Esophagus (tissue), 2 donors: ENCODE results near the gene SPINT2. TPM values are rescaled to one million over a fixed set of nuclear protein-coding genes. Genes with fewer than 3 reads are reported as not detected.

Experiments
- H3K27ac ChIP-seq, 2 donors: one replicate each; pipeline ENCODE4 v1.5.1; 2013; ENCODE audit warnings: low read depth in 2 of 2, mild to moderate bottlenecking in 2 of 2, inconsistent platforms in 1 of 2, low read length in 1 of 2, moderate library complexity in 1 of 2
- H3K27me3 ChIP-seq, 2 donors: one replicate each; pipeline ENCODE4 v1.6.1; 2013; ENCODE audit warnings: low read length in 2 of 2, control low read depth in 1 of 2, mild to moderate bottlenecking in 1 of 2; ENCODE audit not compliant: insufficient read depth in 2 of 2, control insufficient read depth in 1 of 2
- H3K36me3 ChIP-seq, 2 donors: one replicate each; pipeline ENCODE4 v1.6.1; 2013; ENCODE audit warnings: low read length in 1 of 2; ENCODE audit not compliant: control insufficient read depth in 2 of 2, insufficient read depth in 2 of 2
- H3K4me1 ChIP-seq, 2 donors: one replicate each; pipeline ENCODE4 v1.6.1; 2013; ENCODE audit warnings: low read length in 1 of 2; ENCODE audit not compliant: control insufficient read depth in 2 of 2, insufficient read depth in 2 of 2
- H3K4me3 ChIP-seq, 2 donors: one replicate each; pipeline ENCODE4 v1.5.1; 2013; ENCODE audit warnings: low read length in 2 of 2, mild to moderate bottlenecking in 2 of 2, low read depth in 1 of 2, moderate library complexity in 1 of 2
- H3K9me3 ChIP-seq, 2 donors: one replicate each; pipeline ENCODE4 v1.6.1; 2013; ENCODE audit warnings: mild to moderate bottlenecking in 2 of 2, low read depth in 1 of 2, low read length in 1 of 2, moderate library complexity in 1 of 2; ENCODE audit not compliant: control insufficient read depth in 2 of 2, insufficient read depth in 1 of 2
- WGBS, 2 donors: extraction: QIAGEN DNeasy Blood & Tissue Kit; methylation state at CpG; one replicate each; pipeline ENCODE4 v1.1.7; 2013; 5-methylcytosine and 5-hydroxymethylcytosine counted together
- polyA plus RNA-seq, 2 donors: library from polyadenylated mRNA; stranded (reverse); fragments of 200-250 nt; gene quantifications; one replicate each; pipeline ENCODE4 v1.2.3, GENCODE V29; 2013
- donor health status: healthy with polysubstance abuse.
- donor health status: Bipolar disorder and iron deficiency.

The SPINT2 gene
- polyA plus RNA-seq = 100 to 1,000 TPM; 230 to 334 TPM

GRCh38 chr19:38264486-38265212 is at the start of gene SPINT2:
Gene SPINT2, plus strand, starts transcription at chr19:38264573. Its CDS starts 320 bp downstream, at chr19:38264893.
- no peaks in the 10 kb centered on the region for H3K9me3 ChIP-seq
- H3K4me1 ChIP-seq = peaks cover 2 to 16% of the 10 kb centered on the region in 2 donors
- H3K4me3 ChIP-seq = peak within 1 kb of the TSS; percentile 91 to 95
- no peaks in the 10 kb centered on the region for H3K36me3 ChIP-seq
- H3K27me3 ChIP-seq = no peaks in the 10 kb centered on the region
- 5 to 7% methylated on average over 72 to 78 of the region's 78 CpGs for WGBS, 2 donors
- peak within 1 kb of the TSS; percentile 95 to 96 for H3K27ac ChIP-seq

- Histone ChIP-seq H3K27me3 (peaks cover 0 to 3% of the 10 kb centered on the region in 2 donors), H3K27ac (no peak overlapping the region), H3K4me1 (peaks cover 0 to 5% of the 10 kb centered on the region in 2 donors), H3K4me3 (no peak overlapping the region), H3K36me3 (no peaks in the 10 kb centered on the region), H3K9me3 (no peaks in the 10 kb centered on the region)
- 37 to 57% methylated on average over 19 to 26 of the region's 26 CpGs for WGBS, 2 donors
Measured at GRCh38 chr19:38216785-38217641, 47.4 kb upstream of the SPINT2 start.

- WGBS, 2 donors = 97 to 98% methylated on average over 3 of the region's 3 CpGs
- H3K27me3 ChIP-seq = peaks cover 0 to 3% of the 10 kb centered on the region in 2 donors
- no peak overlapping the region for H3K4me3 ChIP-seq
- H3K36me3 ChIP-seq = no peaks in the 10 kb centered on the region
- H3K4me1 ChIP-seq = peaks cover 0 to 5% of the 10 kb centered on the region in 2 donors
- no peak overlapping the region for H3K27ac ChIP-seq
- no peaks in the 10 kb centered on the region for H3K9me3 ChIP-seq
Measured at GRCh38 chr19:38218204-38218603, 46.2 kb upstream of the SPINT2 start.

GRCh38 chr19:38219221-38219620 is 45.2 kb upstream of the SPINT2 start:
- Histone ChIP-seq H3K4me3 (no peak overlapping the region), H3K27me3 (peaks cover 0 to 6% of the 10 kb centered on the region in 2 donors), H3K9me3 (no peaks in the 10 kb centered on the region), H3K27ac (no peak overlapping the region), H3K36me3 (no peaks in the 10 kb centered on the region), H3K4me1 (peaks cover 0 to 4% of the 10 kb centered on the region in 2 donors)
- WGBS, 2 donors = 89 to 92% methylated on average over 10 of the region's 10 CpGs

DNA sequence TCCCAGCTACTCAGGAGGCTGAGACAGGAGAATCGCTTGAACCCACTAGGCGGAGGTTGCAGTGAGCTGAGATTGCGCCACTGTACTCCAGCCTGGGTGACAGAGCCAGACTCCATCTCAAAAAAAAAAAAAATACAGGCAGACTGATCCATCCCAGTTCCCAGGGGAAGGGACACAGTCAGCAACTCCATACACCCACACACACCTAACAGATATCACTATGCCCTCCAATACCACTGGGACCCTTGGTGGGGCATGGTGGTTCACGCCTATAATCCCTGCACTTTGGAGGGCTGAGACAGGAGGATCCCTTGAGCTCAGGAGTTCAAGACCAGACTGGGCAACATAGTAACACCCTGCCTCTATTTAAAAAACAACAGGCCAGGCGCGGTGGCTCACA is 43.0 kb upstream of the SPINT2 start:
- Histone ChIP-seq H3K9me3 (no peaks in the 10 kb centered on the region), H3K4me3 (no peak overlapping the region), H3K4me1 (peaks cover 0 to 3% of the 10 kb centered on the region in 2 donors), H3K27ac (no peak overlapping the region), H3K36me3 (no peaks in the 10 kb centered on the region), H3K27me3 (peaks cover 0 to 6% of the 10 kb centered on the region in 2 donors)
- WGBS, 2 donors = 94 to 96% methylated on average over 6 of the region's 6 CpGs

GRCh38 chr19:38221919-38222830 is 42.2 kb upstream of the SPINT2 start:
- peaks cover 0 to 4% of the 10 kb centered on the region in 2 donors for H3K27me3 ChIP-seq
- H3K27ac ChIP-seq = no peak overlapping the region
- no peaks in the 10 kb centered on the region for H3K36me3 ChIP-seq
- peaks cover 0 to 3% of the 10 kb centered on the region in 2 donors for H3K4me1 ChIP-seq
- 52 to 53% methylated on average over 50 to 64 of the region's 64 CpGs for WGBS, 2 donors
- no peak overlapping the region for H3K4me3 ChIP-seq
- no peaks in the 10 kb centered on the region for H3K9me3 ChIP-seq

DNA sequence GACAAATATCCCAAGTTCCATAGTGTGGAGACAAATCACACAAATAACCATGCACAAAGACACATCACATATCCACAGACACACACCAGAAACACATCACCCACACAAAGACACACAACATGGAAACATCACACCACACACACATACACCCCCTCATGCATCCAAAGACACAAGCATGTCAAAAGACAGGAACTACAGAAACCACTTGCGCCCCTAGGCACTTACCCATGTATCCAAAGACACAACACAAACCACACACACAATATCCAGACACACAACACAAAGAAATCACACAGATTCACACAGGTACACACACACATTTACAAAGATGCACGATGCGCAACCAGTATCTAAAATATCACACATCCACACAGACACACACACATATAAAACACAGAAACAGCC is 41.3 kb upstream of the SPINT2 start:
- 89 to 92% methylated on average over 3 of the region's 3 CpGs for WGBS, 2 donors
- H3K27me3 ChIP-seq = peaks cover 0 to 12% of the 10 kb centered on the region in 2 donors

GRCh38 chr19:38223617-38224013 is 40.8 kb upstream of the SPINT2 start:
- peak overlapping the region in 1 of 2 donors; percentile 42 for H3K4me3 ChIP-seq

More for the DNA sequence above, 41.3 kb upstream of the SPINT2 start:
- no peaks in the 10 kb centered on the region for H3K36me3 ChIP-seq
- no peaks in the 10 kb centered on the region for H3K9me3 ChIP-seq
- no peak overlapping the region for H3K27ac ChIP-seq
- H3K4me3 ChIP-seq = no peak overlapping the region
- H3K4me1 ChIP-seq = peaks cover 0 to 6% of the 10 kb centered on the region in 2 donors

More at GRCh38 chr19:38223617-38224013, 40.8 kb upstream of the SPINT2 start:
- peaks cover 0 to 7% of the 10 kb centered on the region in 2 donors for H3K4me1 ChIP-seq
- no peaks in the 10 kb centered on the region for H3K36me3 ChIP-seq
- WGBS, 2 donors = 9 to 10% methylated on average over 13 of the region's 13 CpGs
- no peak overlapping the region for H3K27ac ChIP-seq
- H3K9me3 ChIP-seq = no peaks in the 10 kb centered on the region
- H3K27me3 ChIP-seq = peaks cover 0 to 17% of the 10 kb centered on the region in 2 donors
